ENCODE results near the gene MATN3.
A peak's percentile ranks its signal among the peaks of the same experiment; 100 is the strongest.
"Not testable (repeated sequence)": the region's sequence is repeated elsewhere in the genome, so short reads cannot be mapped to it uniquely, and the experiment has no call there.

Gene MATN3

GRCh38 chr2:20050646-20051531 is 38.4 kb upstream of the MATN3 start:
- Histone ChIP-seq H4K8ac (ENCODE audit: low read depth, low read length) (no peak overlapping the region), H3K9ac (ENCODE audit: low read length) (peak overlapping the region; percentile 98), H2BK15ac (replicated peaks; ENCODE audit: low read depth) (no peak overlapping the region), H3K23ac (ENCODE audit: low read length) (peak overlapping the region; percentile 90), H4K5ac (ENCODE audit: low read length) (peak overlapping the region; percentile 27), H2BK5ac (ENCODE audit: low read length) (peak overlapping the region; percentile 65), H2AK5ac (ENCODE audit: low read length) (peak overlapping the region; percentile 42), H3K4me2 (ENCODE audit: low read length) (peak overlapping the region; percentile 83), H3K56ac (ENCODE audit: low read length) (peak overlapping the region; percentile 96), H3K18ac (ENCODE audit: low read length) (peak overlapping the region; percentile 77), H3K27ac (ENCODE audit: low read depth, low read length) (peak overlapping the region; percentile 64), H3K36me3 (ENCODE audit: control insufficient read depth, insufficient read depth, low read length) (no peaks in the 10 kb centered on the region), H3K4me3 (ENCODE audit: low read length) (peak overlapping the region; percentile 96), H3K79me2 (ENCODE audit: control insufficient read depth, insufficient read depth, low read length) (peaks cover 44% of the 10 kb centered on the region), H3K4me1 (ENCODE audit: control insufficient read depth, low read depth, low read length) (no peaks in the 10 kb centered on the region), H3K79me1 (ENCODE audit: low read length) (no peaks in the 10 kb centered on the region), H2BK120ac (ENCODE audit: low read depth, low read length) (peak overlapping the region; percentile 3), H3K4ac (ENCODE audit: low read depth, low read length) (peak overlapping the region; percentile 95), H3K27me3 (ENCODE audit: insufficient read depth, low read length, poor library complexity) (no peaks in the 10 kb centered on the region)
- peak; percentile 89 for DNase-seq
- no CpG with 5 or more reads among the region's 47 CpGs for WGBS (ENCODE audit: extremely low coverage, insufficient coverage, low lambda C conversion rate)

DNA sequence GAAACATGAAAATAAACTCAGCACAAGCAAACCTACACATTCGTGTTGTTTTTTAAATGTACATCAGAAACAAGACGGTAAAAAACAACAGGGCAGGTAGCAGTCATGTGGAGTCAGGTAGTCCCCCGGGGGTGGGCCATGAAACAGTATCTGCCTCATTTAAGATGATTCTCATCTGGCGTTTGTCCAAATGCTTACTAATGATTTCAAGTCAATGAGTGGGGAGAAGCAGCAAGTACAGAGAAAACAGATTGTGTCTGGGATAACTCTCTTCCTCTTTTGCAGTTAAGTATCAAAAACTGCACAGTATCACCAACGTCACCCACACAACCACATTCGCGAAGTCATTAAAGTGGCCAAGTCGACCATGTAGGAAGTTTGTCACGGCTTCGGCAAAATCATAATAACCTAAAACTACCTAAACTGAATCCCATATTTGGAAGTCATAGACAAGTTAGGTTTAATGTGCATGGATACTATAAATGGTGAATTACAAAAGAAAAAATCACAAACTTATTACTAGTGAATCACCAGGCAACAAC is 37.7 kb upstream of the MATN3 start:
- Histone ChIP-seq H3K27ac (ENCODE audit: low read depth, low read length) (peak overlapping the region; percentile 51), H3K4ac (ENCODE audit: low read depth, low read length) (no peak overlapping the region), H2BK120ac (ENCODE audit: low read depth, low read length) (no peak overlapping the region), H4K8ac (ENCODE audit: low read depth, low read length) (no peak overlapping the region), H3K79me2 (ENCODE audit: control insufficient read depth, insufficient read depth, low read length) (peaks cover 49% of the 10 kb centered on the region), H3K27me3 (ENCODE audit: insufficient read depth, low read length, poor library complexity) (no peaks in the 10 kb centered on the region), H3K23ac (ENCODE audit: low read length) (no peak overlapping the region), H3K4me1 (ENCODE audit: control insufficient read depth, low read depth, low read length) (no peaks in the 10 kb centered on the region), H2BK5ac (ENCODE audit: low read length) (no peak overlapping the region), H3K36me3 (ENCODE audit: control insufficient read depth, insufficient read depth, low read length) (no peaks in the 10 kb centered on the region), H2AK5ac (ENCODE audit: low read length) (no peak overlapping the region), H3K79me1 (ENCODE audit: low read length) (no peaks in the 10 kb centered on the region), H3K4me2 (ENCODE audit: low read length) (peak overlapping the region; percentile 83), H3K4me3 (ENCODE audit: low read length) (peak overlapping the region; percentile 96), H3K56ac (ENCODE audit: low read length) (peak overlapping the region; percentile 96), H3K18ac (ENCODE audit: low read length) (peak overlapping the region; percentile 77), H3K9ac (ENCODE audit: low read length) (peak overlapping the region; percentile 98), H4K5ac (ENCODE audit: low read length) (no peak overlapping the region), H2BK15ac (replicated peaks; ENCODE audit: low read depth) (no peak overlapping the region)
- WGBS (ENCODE audit: extremely low coverage, insufficient coverage, low lambda C conversion rate): no CpG with 5 or more reads among the region's 10 CpGs
- no peak for DNase-seq

GRCh38 chr2:20049637-20050036 is 37.2 kb upstream of the MATN3 start:
- no CpG with 5 or more reads among the region's 4 CpGs for WGBS (ENCODE audit: extremely low coverage, insufficient coverage, low lambda C conversion rate)
- peak overlapping the region; percentile 8 for H2BK5ac ChIP-seq (ENCODE audit: low read length)
- peaks cover 53% of the 10 kb centered on the region for H3K79me2 ChIP-seq (ENCODE audit: control insufficient read depth, insufficient read depth, low read length)
- H3K36me3 ChIP-seq (ENCODE audit: control insufficient read depth, insufficient read depth, low read length): no peaks in the 10 kb centered on the region
- H3K4me3 ChIP-seq (ENCODE audit: low read length): peak overlapping the region; percentile 96
- no peak overlapping the region for H2BK15ac ChIP-seq (replicated peaks; ENCODE audit: low read depth)
- H3K4me2 ChIP-seq (ENCODE audit: low read length): peak overlapping the region; percentile 83
- no peak overlapping the region for H2AK5ac ChIP-seq (ENCODE audit: low read length)
- DNase-seq: peak; percentile 38
- no peaks in the 10 kb centered on the region for H3K4me1 ChIP-seq (ENCODE audit: control insufficient read depth, low read depth, low read length)
- no peak overlapping the region for H2BK120ac ChIP-seq (ENCODE audit: low read depth, low read length)
- no peaks in the 10 kb centered on the region for H3K27me3 ChIP-seq (ENCODE audit: insufficient read depth, low read length, poor library complexity)
- H3K18ac ChIP-seq (ENCODE audit: low read length): peak overlapping the region; percentile 64
- peak overlapping the region; percentile 66 for H3K27ac ChIP-seq (ENCODE audit: low read depth, low read length)
- H3K79me1 ChIP-seq (ENCODE audit: low read length): no peaks in the 10 kb centered on the region
- peak overlapping the region; percentile 98 for H3K9ac ChIP-seq (ENCODE audit: low read length)
- H3K4ac ChIP-seq (ENCODE audit: low read depth, low read length): no peak overlapping the region
- no peak overlapping the region for H4K5ac ChIP-seq (ENCODE audit: low read length)
- H3K56ac ChIP-seq (ENCODE audit: low read length): peak overlapping the region; percentile 96
- no peak overlapping the region for H4K8ac ChIP-seq (ENCODE audit: low read depth, low read length)
- H3K23ac ChIP-seq (ENCODE audit: low read length): no peak overlapping the region

DNA sequence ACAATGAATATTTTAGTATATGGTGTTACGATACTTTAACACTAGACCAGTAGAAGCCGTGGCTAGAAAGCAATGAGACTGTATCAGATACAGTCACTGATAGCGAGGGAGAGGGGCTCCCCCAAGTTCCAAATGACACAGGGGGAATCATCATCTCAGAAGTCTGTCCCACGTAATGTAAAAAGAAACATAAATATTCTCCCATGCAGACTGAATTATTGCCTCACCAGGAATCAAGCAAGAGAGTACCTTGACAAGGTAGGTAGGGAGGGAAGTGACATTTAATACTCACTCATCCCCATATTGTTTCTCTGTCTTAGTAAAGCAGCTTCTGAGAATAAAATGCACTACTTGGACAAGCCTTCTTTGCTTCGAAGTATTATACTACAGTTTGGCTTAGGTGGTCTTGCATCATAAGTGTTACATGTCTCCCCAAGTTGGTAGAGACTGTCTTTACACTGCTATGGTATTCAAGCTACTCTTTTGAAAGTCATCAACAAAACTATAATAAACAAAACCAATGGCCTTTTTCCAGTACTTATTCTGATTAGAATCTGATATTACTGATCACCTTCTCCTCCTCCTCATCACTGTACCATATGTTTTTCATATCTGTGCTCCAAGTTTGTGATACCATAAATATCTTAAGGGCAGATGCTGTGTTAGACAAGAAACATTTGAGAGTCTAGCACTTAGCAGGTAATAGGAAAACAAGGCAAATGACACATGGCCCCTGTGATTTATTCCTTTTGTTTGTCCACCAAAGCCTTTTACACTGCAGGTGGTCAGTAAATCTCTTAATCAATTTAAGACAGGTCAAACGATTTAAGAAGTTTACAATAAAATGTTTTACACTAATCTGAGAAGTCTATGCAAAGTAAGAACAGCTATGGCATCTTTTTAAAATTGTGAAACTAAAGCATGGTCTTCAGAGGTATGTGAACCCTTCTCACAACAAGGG is 36.3 kb upstream of the MATN3 start:
- H3K27ac ChIP-seq (ENCODE audit: low read depth, low read length): peak overlapping the region; percentile 66
- no CpG with 5 or more reads among the region's 6 CpGs for WGBS (ENCODE audit: extremely low coverage, insufficient coverage, low lambda C conversion rate)

DNA sequence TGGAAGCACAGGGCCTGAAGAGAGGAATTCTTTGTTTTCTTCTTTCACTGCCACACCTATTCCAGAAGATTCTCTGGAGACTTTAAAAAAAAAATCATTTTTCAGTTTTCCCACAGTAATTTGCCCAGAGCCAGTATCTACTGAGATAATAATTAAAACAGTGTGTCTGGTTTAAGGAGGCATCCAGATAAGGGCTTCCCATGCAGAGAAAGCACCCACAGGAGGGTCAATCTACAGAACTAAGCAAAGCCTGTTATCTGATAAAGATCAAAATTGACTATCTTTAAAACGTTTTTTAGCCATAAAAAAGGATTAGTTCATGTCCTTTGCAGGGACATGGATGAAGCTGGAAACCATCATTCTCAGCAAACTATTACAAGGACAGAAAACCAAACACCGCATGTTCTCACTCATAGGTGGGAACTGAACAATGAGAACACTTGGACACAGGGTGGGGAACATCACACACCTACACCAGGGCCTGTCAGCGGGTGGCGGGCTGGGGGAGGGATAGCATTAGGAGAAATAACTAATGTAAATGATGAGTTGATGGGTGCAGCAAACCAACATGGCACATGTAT is 33.3 kb upstream of the MATN3 start:
- DNase-seq: peak; percentile 75
- not testable (repeated sequence) for H3K27ac ChIP-seq (ENCODE audit: low read depth, low read length); H3K4me3 ChIP-seq (ENCODE audit: low read length); H4K8ac ChIP-seq (ENCODE audit: low read depth, low read length); H2BK5ac ChIP-seq (ENCODE audit: low read length); H2AK5ac ChIP-seq (ENCODE audit: low read length); H4K5ac ChIP-seq (ENCODE audit: low read length); H3K4me1 ChIP-seq (ENCODE audit: control insufficient read depth, low read depth, low read length); H3K36me3 ChIP-seq (ENCODE audit: control insufficient read depth, insufficient read depth, low read length); H3K18ac ChIP-seq (ENCODE audit: low read length); H2BK15ac ChIP-seq (replicated peaks; ENCODE audit: low read depth); H3K56ac ChIP-seq (ENCODE audit: low read length); H3K4ac ChIP-seq (ENCODE audit: low read depth, low read length); H2BK120ac ChIP-seq (ENCODE audit: low read depth, low read length); H3K4me2 ChIP-seq (ENCODE audit: low read length); H3K27me3 ChIP-seq (ENCODE audit: insufficient read depth, low read length, poor library complexity); H3K79me1 ChIP-seq (ENCODE audit: low read length); H3K23ac ChIP-seq (ENCODE audit: low read length); H3K9ac ChIP-seq (ENCODE audit: low read length)
- H3K79me2 ChIP-seq (ENCODE audit: control insufficient read depth, insufficient read depth, low read length): peaks cover 68% of the 10 kb centered on the region
- WGBS (ENCODE audit: extremely low coverage, insufficient coverage, low lambda C conversion rate): no CpG with 5 or more reads among the region's 4 CpGs

More for the DNA sequence above, 36.3 kb upstream of the MATN3 start:
- no peak overlapping the region for H4K5ac ChIP-seq (ENCODE audit: low read length)
- H3K79me1 ChIP-seq (ENCODE audit: low read length): no peaks in the 10 kb centered on the region
- H2BK120ac ChIP-seq (ENCODE audit: low read depth, low read length): no peak overlapping the region
- H2BK5ac ChIP-seq (ENCODE audit: low read length): peak overlapping the region; percentile 14
- H4K8ac ChIP-seq (ENCODE audit: low read depth, low read length): no peak overlapping the region
- peak overlapping the region; percentile 96 for H3K56ac ChIP-seq (ENCODE audit: low read length)
- DNase-seq: peak; percentile 23
- H3K4me3 ChIP-seq (ENCODE audit: low read length): peak overlapping the region; percentile 96
- H3K4me2 ChIP-seq (ENCODE audit: low read length): peak overlapping the region; percentile 83
- H3K79me2 ChIP-seq (ENCODE audit: control insufficient read depth, insufficient read depth, low read length): peaks cover 55% of the 10 kb centered on the region
- H3K18ac ChIP-seq (ENCODE audit: low read length): peak overlapping the region; percentile 45
- no peak overlapping the region for H2AK5ac ChIP-seq (ENCODE audit: low read length)
- no peak overlapping the region for H3K4ac ChIP-seq (ENCODE audit: low read depth, low read length)
- H3K4me1 ChIP-seq (ENCODE audit: control insufficient read depth, low read depth, low read length): no peaks in the 10 kb centered on the region
- no peaks in the 10 kb centered on the region for H3K27me3 ChIP-seq (ENCODE audit: insufficient read depth, low read length, poor library complexity)
- H3K23ac ChIP-seq (ENCODE audit: low read length): no peak overlapping the region
- H3K36me3 ChIP-seq (ENCODE audit: control insufficient read depth, insufficient read depth, low read length): no peaks in the 10 kb centered on the region
- no peak overlapping the region for H2BK15ac ChIP-seq (replicated peaks; ENCODE audit: low read depth)
- H3K9ac ChIP-seq (ENCODE audit: low read length): peak overlapping the region; percentile 98

All from mesendoderm (in vitro differentiated cells).